GM19467 (cell line): Measurements from ENCODE around the gene ARHGEF5.
"Not testable (repeated sequence)": the region's sequence is repeated elsewhere in the genome, so short reads cannot be mapped to it uniquely, and the experiment has no call there.

Source experiments
- ATAC-seq: cut with Tn5 transposase; IDR thresholded peaks from one replicate; pipeline ENCODE4 v1.9.1; 2021; ENCODE audit warnings: mild to moderate bottlenecking, moderate library complexity; ENCODE audit not compliant: unreplicated experiment

Gene ARHGEF5

GRCh38 chr7:144418931-144419330 is 63.7 kb downstream of the ARHGEF5 start:
- not testable (repeated sequence) for ATAC-seq

DNA sequence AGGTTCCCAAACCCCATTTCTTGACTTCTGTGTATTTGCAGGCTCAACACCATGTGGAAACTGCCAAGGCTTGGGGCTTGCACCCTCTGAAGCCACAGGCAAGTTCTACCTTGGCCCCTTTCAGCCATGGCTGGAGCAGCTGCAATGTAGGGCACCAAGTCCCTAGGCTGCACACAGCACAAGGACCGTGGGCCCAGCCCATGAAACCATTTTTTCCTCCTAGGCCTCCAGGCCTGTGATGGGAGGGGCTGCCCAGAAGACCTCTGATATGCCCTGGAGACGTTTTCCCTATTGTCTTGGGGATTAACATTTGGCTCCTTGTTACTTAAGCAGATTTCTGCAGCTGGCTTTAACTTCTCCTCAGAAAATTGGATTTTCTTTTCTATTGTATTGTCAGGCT is 72.3 kb downstream of the ARHGEF5 start:
- ATAC-seq: not testable (repeated sequence)

GRCh38 chr7:144428431-144428830 is 73.2 kb downstream of the ARHGEF5 start:
- no peak for ATAC-seq
